NCI-H774 (cell line): ENCODE results near the gene HHIP.

ENCODE experiments used
- DNase-seq: peaks from one replicate; lab custom pipeline; 2025; lab: John Stamatoyannopoulos, UW

The HHIP gene

DNA sequence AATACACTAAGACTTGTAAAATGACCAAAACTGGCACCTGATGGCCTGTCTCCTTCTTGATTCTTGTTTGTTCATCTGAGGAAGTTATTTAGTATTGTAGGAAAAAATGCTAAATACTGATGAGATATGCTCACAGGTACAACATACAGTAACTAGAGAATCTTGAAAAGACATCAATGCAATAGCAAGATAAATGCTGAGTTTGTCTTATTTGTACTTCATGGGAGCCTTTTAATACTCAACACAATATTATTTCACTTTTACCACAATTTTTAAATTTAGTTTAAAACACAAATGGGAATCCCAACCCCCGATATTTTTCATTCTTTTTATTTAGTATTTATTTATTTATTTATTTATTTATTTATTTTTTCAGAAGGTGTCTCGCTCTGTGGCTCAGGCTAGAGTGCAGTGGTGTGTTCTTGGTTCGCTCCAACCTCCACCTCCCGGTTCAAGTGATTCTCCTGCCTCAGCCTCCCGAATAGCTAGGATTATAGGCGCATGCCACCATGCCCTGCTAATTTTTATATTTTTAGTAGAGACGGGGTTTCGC, 12.1 kb downstream of the HHIP start:
- no peak for DNase-seq

DNA sequence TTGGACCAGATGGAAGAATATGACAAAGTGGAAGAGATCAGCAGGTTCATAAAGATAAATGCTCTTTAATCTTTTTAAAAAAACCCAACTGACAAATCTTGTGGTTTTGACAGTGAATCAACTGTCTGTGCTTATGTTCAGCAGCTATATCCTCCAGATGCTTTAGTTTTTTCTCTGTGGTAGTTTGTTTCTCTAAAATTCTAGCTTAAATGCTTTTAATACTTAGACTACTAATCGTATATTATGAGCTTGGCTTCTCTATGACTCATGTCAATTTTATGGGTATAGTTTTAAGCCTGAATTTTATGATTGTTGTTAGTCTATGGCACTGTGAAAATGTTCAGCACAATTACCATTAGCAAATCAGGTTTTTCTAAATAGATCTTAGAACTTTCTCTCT, 12.9 kb downstream of the HHIP start:
- DNase-seq = no peak

DNA sequence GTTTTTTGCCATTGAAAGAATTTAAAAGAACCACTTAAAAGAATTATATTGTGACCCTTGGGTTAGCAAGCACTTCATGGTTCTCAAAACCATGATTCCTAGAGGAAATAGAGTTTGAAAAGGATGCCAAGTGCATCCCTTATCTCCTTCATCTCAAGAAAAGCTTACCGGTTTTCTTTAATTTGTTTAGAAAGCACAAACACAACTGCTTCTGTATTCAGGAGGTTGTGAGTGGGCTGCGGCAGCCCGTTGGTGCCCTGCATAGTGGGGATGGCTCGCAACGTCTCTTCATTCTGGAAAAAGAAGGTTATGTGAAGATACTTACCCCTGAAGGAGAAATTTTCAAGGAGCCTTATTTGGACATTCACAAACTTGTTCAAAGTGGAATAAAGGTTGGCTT, 13.5 kb downstream of the HHIP start:
- DNase-seq = no peak

DNA sequence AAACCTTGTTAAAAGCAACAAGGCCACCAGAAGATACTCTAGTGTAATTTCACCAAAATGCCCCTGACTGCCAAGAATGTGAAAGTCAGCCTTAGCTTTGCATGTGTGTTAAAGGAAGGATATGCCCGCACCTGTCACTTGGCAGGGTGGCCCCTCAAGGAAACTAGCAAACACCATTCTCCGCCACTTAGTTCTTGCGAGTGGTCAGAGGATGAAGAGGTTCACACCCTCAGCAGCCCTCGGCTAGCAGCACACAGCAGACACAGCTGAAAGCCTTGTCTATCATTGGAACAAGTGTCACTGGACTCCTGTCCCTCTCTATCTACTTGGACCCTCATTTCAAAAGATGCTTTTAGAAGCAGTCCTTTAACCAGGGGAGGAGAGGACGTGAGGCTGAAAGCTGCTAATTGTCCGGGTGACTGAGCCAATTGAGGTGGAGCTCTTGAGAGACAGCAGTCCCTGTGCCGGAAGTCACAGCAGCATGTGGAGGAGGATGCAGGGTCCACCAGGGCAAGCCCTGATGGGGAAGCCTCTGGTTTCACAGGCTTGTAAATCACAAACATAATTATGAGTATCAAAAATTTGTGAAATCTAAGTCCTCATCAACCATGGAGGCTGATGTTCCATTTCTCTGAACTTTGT, 18.0 kb downstream of the HHIP start:
- no peak for DNase-seq

DNA sequence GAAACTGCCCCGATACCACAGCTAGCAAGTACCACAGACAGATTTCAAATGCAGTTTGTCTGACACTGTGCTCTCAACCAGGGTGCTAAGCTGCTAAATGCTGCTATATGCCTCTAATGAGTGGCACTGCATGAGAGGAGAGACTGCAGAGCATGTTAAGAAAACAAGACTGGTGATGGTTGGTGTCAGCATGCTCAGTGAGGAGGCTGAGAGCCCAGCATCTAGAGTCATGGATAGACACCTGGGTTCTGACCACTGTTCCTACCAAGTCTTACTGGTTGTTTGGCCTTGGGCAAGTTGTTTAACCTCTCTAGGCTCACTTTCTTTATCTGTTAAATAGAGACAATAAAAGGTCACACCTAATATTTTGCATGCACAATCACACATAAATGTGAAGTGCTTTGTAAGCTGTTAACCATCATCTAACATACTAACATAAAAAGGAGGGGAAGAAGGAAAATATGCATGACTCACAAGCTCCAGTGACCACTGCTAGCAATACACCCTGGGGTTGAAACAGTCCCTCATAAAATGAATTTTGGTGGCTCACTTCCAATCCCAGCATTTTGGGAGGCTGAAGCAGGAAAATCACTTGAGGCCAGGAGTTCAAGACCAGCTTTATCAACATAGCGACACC, 20.7 kb downstream of the HHIP start:
- DNase-seq = no peak

DNA sequence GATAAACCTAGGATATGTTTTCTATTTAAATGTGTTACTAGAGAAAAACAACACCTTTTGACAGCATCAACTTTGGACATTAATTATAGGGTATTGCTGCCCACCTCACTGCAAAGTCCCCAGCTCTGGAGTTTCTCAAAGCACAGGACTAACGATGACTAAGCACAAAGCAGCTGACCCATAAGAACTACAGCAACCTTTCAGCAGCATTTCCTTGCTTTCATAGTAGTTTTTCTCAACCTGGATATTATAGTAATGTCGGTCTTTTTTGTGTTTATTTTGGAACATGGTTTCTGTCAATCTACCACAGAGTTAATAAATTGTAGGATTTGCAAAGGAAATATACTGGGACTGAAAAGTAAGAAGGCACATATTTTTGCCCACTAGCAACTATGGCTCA, 21.5 kb downstream of the HHIP start:
- no peak for DNase-seq

DNA sequence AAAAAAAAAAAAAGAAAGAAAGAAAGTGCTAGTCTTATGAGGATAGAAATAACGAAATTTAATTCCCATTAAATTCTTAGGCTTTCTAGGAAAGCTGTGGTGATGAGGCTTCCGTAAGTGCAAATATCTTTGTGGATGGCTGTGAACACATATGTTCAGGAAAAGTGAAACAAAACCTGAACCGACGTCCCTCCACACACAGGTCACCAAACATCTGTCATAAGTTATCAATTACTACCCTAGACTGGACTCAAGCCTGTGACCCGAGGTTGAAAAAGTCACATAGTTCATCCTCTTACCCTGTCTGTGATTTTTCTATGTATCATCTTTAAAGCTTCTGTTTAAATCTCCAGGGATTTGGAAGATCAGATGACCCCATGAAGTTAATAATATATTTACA, 24.8 kb downstream of the HHIP start:
- DNase-seq = no peak

DNA sequence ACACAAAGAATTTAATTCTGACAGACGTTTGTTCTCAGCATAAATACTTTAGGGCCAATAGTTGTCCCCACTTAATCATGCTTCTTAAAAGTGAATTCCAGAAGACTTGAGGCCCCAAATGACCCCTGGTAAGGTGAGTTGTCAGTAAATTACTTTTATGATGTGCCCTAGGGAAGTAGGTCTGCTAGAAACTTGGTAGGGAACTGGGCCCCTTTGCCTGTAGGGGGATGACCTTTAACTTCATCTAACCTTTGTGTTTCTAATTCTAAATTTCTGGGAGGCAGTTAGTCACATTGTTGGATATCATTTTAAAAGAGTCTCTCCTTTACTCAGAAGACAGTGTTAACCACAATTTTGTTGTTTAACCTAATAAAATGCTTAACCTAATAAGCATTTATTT, 28.8 kb downstream of the HHIP start:
- no peak for DNase-seq

DNA sequence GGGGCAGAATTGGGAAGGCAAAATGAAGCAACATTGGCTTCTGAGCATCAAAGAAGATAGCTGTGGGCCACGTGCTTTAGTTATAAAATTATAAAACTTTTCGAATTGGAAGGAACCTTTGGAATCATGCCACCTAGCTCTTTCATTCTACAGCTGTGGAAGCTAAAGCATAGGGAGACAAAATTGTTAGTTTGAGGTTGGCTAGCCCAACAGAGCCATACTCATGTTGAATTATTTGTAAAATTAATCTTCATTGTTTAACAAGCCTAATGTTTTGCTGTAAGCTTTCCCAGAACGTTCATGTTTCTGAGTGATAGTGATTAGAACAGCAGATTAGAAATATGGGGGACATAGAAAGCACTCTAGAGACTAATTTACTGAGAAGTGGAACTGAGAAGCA, 35.9 kb downstream of the HHIP start:
- DNase-seq = no peak

DNA sequence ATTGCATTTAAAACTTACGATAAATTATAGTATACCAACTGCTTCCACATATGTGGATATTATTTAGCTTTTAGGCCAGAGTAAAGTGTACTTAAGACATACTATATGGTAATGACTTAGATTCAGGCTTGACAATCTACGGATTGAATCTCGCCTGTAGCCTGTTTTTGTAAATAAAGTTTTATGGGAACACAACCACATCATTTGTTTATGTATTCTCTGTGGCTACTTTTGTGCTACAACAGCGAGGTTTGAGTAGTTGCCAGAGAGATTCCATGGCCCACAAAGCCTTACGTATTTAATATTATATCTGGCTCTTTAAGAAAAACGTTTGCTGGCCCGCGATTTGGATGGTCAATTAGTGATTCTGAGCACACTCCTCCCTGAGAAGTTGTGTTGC, 37.6 kb downstream of the HHIP start:
- no peak for DNase-seq

DNA sequence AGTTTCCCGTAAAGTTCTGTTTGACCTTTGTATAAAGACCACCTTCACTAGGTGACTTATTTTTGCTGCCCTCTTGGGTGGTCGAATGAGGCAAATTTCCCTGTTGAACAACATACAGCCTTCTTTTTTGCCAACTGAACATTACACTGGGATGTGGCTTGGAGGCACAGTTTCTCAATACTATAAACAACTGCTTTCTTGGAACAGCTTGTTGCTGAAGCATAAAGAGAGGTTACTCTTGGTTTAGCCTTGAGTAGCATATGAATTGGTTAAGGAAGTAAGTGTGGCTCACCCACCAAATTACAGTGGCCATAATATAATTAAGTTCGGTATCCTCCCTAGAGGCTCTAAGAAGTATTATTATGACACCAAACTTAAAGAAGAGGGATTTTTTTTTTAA, 40.0 kb downstream of the HHIP start:
- no peak for DNase-seq

DNA sequence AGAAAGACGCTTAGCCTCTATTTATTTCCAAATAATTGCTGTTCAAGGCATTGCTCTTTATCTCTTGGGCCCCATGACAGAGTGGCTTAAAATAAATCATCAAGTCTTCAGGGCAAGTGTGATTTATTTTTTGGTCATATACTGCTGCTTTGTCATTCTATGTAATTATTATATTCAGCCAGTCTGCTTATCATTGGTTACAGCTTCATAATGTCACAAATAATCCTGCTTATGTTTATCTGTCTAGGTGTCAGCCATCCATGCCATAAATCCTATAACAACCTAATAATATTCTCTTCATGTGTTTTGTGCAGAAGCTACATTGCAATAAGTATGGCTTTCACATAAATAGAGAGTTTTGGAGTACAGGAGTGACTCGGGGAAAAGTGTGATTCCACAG, 41.0 kb downstream of the HHIP start:
- DNase-seq = no peak

DNA sequence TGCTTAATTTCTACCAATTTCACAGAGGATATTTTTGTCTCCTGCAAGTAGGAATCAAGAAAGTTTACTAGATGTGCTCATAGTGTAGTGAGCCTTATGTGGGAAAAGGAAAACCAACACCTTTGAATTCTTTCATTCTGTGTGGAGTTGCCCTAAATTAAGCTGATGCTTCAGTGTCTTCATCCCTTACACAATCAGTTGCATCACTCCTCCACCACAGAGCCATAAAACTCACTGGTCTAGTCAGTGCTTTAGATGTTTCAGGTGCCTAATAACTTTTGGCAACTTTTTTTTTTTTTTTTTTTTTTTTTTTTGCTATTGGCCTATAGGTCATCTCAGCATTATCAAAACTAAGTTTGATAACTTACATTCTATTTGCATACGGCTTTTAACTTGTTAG, 41.5 kb downstream of the HHIP start:
- no peak for DNase-seq

DNA sequence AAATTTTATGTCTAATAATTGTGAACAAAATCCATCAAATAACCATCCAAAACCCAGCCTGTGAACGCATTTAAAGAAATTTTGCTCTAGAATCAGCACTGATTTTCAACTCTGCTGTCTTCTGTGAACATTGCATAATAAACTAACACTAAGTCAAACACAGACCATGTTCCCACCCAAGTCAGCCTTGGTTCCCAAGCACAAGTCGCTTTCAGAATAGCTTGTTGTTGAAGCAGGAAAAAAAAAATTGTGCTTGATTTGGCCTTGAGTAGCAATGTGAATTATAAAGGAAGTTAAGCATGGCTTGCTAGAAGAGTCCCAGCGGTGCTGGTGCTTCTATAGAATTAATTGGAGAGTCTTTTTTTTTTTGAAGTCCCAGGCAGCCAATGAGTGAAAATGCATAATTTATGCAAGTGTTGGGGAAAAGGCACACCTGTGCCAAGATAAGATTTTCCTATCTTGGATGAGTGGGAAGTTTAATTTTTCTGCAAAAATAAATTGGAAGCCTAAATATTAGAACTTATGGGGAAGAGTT, 42.1 kb downstream of the HHIP start:
- no peak for DNase-seq

DNA sequence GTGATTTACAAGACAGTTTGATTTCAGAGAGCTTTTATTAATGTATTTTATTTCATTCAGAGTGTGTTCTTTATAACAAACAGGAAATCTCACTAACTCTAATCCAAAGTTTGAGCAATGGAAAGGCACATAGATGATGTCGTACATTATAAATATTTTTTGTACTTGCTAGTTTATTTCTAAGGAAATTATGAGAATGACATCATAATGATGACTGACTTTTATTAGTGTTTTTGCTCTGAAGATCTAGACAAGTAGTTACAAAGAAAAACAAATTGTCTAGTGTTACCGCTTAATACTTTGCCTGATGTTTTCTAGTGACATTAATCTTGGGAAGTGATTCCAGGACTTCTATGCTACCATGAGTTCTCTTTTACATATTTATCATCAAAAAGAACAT, 43.2 kb downstream of the HHIP start:
- no peak for DNase-seq

DNA sequence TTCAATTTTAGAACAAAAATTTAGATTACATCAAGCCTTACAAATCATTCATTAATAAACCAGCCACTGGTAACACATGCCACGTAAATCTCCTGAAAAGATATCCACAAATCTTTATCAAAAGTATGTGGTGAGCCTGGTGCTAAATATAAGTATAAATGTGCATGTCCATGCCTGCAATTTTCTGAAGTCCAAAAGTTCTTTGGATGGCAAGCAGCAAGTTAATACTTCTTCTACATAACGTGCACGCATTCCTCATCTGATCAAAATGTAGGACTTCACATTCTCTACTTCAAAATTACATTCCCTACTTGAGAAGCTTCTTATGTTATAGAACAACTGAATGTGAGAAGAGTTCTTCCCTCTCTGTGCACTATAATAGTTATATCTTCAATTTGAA, 49.8 kb downstream of the HHIP start:
- DNase-seq = no peak

DNA sequence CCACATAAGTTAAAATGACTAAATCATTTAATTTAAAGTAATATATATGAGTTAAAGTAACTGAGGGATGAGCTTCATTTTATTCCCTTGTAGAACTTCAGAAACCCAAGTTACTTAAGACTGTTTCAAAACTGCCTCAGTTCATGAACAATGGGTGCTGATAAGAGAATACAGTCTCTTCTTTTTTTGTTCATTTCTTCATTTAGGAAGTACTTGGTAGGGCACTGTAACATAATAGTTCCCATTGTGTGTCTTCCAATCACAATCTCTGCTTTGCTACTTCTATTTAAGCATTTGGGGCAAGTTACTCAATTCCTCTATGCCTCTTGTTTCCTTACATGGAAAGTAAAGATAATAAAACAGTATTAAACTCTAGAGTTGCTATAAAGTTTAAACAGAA, 50.4 kb downstream of the HHIP start:
- no peak for DNase-seq

DNA sequence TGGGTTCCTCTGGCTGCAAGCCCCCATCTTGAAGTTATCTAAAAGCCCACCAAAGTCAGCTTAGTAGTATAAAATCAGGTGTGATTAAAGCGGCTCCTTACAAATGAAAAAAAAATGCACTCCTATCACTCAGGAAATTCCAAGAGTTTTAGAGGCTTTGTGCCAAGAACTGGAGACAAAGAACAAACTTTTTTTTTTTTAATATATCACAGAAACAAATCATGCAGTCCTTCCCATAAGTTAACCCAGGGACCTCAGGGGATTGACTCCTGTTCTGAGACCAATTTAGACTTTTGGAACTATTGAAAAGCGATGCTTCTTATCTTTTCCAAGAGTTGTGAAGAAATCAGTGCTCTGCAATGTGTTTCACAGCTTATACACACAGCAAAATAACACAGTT, 53.6 kb downstream of the HHIP start:
- DNase-seq = no peak

DNA sequence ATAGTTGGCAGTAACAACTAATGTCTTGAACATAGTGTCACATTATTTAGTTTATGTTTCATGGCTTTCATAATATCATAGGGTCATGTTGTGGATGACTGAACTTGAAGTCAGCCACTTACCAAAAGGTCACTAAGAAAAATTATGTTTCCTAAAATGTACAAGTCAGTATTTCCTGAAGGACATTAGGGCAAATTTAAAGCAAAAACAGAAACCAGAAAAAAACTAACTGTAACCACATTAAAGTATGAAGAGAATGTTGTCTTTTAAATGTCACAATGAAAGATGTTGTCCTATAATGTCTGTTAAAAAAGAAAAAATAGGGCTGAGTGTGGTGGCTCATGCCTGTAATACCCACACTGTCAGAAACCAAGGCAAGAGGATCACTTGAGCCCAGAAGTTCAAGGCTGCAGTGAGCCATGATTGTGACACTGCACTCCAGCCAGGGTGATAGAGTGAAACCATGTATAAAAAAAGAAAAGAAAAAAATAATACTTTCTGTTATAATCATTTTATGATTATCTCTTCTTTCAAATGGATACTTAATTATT, 55.8 kb downstream of the HHIP start:
- DNase-seq = no peak

DNA sequence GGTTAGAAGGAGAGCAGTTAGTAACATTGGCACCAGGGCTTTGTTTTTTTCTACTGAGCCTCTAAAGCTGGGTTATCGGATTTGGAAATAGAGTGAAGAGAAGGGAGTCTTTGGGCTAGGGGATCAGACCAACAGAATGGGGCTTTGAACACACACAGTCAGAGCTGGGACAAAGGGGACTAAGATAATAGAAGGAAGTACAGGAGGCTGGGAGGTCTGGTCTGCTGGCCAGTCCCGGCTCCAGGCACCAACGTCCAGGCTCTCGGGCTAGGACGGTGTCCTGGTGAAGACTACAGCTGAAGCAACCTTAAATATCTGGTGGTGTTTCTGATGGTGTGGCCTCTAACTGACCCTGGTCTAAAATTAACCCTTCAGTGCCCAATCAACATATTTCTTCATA, 57.5 kb downstream of the HHIP start:
- DNase-seq = no peak

DNA sequence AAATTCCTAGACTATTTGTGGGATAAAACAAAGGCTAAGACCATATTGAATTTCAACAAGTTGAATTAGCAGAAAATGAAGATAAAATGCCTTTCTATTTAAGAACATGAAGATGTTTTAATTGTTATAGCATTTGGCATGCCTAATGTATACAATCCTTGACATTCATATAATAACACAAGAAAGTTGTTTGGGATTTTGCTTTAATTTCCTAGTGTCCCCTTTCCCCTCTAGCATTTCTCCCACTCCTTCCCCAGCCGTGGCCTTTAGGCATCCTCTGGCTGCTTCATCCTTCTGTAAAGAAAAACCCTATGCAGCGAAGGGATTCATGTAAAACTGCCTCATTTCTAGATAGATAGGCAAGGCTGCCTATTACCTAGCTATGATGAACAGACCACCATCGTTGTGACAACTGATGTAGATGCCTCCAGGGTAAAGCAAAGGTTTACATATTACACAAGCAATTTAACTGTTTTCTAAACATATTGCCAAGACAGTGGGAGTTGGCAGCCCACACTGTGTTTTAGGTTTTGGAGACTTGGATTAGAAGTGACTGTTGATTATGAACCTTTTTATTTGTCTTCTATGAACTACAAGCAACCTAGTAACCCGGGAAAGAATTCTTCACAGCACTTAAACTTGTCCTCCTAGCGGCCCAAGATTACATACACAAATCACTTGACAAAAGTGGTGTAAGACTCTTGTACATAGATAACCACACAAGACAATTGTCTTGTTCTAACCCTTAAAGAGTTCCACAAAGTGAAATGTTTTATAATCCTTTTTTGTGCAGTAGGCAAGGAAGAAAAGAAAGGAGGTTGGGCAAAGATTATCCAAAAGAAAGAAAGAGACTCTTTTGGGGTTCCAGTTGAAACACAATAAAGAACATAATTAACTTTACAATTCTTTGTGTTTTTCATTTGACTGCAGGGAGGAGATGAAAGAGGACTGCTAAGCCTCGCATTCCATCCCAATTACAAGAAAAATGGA, 59.9 kb downstream of the HHIP start:
- DNase-seq = no peak

DNA sequence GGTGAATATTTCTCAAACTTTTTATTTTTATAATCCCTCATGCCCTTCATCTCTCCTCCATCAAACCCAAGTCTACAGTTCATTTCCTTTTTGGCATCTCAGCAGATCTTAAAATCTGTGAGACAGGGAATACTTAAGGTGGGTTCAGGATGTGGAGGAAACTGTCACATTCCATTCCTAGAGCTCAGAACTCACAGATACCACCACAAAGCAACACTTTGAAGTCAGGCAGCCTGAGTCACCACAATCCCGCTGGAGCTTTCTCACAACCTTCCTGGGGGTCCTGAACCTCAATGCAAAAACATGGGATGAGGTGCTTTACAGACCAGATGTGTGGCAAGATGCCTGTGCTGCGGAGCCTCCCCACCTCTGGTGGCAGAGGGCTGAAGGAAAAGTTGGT, 63.2 kb downstream of the HHIP start:
- no peak for DNase-seq
